Activated CD4-positive, alpha-beta T cell treated with anti-CD3 and anti-CD28 coated beads, Interleukin-2, Interleukin-6, amounts not matched to agents 100 ng/mL and 50 ng/mL, durations not matched to agents 16 hours and 8 hours (primary cell): Measurements from ENCODE around the gene PBX2.
"Not testable (repeated sequence)": the region's sequence is repeated elsewhere in the genome, so short reads cannot be mapped to it uniquely, and the experiment has no call there.

Experiments
- DNase-seq: peaks from one replicate; pipeline ENCODE4 v3.0.0-alpha.2; 2020

PBX2 gene, protein sequence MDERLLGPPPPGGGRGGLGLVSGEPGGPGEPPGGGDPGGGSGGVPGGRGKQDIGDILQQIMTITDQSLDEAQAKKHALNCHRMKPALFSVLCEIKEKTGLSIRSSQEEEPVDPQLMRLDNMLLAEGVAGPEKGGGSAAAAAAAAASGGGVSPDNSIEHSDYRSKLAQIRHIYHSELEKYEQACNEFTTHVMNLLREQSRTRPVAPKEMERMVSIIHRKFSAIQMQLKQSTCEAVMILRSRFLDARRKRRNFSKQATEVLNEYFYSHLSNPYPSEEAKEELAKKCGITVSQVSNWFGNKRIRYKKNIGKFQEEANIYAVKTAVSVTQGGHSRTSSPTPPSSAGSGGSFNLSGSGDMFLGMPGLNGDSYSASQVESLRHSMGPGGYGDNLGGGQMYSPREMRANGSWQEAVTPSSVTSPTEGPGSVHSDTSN

DNA sequence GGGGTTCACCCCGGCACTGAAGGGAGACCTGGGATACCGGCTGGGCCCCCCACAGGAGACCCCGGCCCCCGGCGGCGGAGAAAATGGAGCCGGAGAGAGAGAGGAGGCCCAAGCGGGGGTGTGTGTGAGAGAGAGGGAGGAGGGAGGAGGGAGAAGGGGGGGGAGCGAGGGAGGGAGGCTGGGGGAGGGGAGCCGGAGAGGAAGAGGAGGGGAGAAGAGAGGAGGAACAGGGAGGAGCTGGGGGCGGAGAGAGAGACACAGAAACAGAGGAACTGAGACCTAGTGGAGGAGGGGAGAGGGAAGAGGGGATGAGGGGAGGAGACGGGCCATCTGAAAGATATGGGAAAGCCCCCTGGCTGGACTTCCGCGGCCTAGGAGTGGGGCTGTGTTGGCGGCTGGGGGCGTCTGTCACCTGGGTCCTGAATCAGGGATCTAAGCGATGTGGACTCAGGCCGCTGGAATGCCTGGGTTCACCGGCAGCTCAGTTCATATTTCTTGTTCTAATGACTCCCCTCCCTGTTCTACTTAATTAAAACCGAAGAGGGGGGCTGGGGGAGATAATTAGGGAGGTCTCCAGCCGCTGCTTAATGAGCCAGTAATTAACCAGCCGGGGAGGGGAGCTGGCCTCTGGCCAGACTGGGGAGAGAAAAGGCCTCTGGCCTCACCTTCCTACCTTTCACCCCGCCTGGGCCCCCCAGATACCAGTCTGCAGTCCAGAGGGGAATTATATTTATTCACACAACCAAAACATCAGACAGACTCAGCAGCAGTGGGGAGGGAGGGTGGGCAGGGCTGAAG is at the start of gene PBX2:
Gene PBX2 (minus strand): TSS at position 149 of the 798 bp plus-strand sequence. CDS start 287 bp downstream, outside the sequence.
- DNase-seq: peak; percentile 93

DNA sequence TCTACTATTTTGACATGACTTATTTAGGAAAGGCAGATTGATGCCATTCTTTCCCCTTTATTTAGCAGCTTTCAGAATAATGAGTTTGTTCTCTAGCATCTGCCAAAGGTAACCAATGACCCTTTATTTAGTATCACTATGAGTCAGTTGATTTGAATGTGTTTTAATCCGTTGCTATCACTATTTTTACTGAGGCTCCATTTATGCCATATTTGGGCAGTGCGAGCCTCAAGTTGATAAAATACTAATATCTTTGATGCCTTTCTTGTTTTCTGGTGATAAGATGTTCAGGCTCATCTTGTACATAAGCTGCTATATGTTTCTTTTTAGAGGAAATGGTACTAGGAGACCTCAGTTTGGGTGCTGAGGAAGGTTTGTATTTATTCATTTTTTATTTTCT is 49.5 kb upstream of the PBX2 start:
- no peak for DNase-seq

DNA sequence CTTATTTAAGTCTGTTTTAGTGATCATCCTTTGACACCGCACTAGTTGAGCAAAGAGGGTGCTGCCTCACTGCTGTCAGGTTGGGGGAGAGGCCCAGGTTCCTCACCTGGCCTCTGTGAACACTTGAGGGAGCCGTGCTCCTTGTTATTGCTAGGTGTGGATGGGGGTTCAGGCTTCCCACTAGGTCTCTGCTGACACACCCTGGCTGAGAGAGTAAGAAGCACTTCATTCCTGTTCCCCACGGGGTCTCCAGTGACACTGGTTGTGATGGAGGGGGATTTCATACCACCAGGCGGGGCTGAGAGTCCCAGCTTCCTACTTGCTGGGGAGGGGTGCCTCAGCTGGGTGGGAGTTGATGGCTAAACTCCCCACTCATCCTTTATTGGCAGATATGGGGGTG is 44.9 kb upstream of the PBX2 start:
- no peak for DNase-seq

DNA sequence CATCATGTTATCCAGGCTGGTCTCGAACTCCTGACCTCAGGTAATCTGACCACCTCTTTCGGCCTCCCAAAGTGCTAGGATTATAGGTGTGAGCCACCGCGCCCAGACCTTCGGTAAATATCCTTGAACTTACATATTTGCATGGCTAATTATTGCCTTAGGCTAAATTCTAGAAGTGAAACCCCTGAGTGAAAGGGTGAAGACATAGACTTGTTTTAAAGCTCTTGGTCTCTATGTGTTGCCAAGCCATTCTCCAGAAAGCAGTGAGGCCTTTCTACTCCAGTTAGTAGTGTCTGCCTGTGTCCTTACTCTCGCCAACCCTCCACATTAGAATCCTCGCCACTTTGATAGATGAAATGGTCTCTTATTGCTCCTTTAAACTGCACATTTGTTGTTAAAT is 36.4 kb upstream of the PBX2 start:
- no peak for DNase-seq

DNA sequence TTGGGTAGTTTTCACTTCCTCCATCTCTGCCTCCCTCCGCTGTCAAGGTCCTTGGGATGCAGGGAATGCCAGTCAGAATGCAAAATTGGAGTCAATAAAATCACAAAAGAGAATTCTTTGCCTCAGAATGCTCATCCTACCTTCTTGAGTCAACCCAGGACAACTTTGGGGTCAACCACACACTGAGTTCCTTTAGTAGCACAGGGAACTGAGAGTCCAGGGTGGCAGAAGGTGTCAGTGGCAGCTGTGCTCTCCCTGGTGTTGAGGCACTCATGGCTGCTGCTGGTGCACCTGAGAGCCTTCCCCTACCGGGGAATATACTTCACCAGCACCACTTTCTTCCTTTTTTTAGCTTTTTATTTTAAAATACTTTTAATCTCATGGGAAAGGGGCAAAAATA is 34.7 kb upstream of the PBX2 start:
- DNase-seq: no peak

DNA sequence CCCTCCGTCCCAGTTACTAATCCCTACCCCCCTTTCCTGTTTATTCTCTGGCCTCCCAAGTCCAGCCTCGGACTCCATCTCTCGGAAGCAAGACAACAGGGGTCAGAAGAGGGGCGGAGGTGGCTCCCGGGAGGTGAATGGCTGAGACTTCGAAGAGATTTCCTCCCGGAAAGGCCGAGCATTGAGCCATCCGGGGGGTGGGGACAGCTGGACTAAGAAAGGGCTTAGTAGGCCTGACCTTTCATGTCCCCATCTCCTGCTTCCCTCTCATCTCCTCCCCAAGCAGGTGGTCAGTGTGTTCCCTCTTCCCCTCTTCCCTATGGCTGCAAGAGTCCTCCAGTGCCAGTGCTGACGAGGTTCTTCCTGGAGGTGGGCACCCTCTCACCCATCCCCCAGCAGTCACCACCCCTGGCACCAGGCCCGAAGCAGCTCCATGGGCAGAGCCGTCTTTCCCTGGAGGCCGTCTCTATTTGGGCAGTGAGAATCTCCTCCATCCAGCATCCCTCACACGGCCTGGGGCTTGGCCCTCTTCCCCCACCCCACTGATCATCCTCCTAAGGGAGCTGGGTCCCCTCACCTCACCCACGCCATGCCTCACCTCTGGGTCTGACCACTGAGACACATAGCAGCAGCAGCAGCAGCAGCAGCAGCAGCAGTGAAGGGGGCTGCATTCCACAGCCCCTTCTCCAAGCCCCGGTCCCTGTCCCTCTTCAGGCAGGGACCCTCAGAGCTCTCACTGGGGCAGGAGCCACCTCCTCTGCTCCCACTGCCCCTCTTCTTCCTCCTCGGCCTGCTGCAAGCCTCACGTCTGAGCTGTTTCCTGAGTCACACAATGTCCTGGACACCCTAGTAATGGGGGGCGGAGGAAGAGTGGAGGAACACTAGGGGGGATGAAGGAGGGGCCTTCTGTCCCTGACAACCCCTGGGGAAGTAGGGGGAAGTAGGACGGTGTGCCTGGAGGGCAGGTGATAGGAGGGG is 33.5 kb upstream of the PBX2 start, which contains the start of gene NOTCH4:
Gene NOTCH4 (minus strand): TSS at position 810 of the 978 bp plus-strand sequence. CDS start 139 bp downstream, at position 671.
- DNase-seq: no peak

DNA sequence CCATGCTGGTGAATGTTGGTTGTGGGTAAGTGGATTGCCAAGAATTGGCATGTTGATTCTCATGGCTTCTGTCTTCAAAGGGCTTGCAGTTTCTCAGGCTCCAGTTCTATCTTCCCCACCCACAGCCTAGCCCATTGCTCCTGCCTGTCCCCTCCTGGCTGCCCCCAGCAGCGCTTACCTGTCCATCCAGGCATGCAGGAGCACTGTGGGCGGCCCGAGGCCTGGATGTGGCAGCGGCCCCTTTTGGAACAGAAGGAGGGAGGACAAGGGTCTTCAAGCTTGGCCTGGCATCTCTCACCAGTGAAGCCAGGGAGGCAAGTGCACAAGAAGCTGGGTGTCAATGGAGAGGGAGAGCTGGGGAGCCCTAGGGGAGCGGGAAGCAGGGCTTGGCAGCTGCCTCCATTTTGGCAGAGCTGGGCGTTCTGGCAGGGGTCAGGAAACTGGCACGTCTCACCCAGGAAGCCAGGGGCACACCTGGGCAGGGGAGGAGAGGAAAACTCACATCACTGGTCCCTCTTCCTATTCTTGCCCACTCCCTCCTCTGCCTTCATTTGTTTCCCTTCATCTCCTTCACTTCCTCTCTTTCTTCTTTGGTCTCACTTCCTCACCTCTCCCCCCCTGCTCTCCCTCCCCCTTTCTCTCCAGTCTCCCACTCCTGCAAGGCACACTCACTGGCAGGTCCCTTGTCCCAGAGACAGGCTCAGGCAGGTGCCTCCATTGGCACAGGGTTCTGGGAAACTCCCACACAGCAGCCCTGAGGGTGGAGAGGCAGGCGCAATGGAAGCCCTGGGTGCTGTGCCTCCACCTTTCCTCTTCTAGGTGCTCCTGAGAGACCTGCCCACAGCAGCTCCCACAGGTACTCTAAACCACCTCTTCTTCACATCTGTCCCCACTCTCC is 32.6 kb upstream of the PBX2 start:
- no peak for DNase-seq

DNA sequence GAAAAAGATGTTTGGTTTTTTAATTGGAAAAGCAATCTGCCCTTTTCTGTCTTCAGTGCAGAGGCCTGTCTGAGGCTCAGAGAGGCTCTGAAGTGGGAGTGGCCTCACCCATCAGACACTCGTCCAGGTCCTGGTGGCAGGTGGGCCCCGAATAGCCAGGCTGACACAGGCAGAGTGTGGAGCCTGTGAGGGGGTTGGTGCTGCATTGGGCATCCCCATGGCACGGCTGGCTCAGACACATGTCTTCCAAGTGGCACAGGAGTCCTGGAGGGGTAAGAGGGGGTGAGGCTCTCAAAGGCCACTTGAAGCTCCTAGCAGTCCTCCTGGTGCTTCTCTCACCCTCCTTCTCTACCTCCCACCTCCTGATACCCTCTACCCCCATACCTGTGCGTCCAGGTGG is 30.0 kb upstream of the PBX2 start:
- no peak for DNase-seq

DNA sequence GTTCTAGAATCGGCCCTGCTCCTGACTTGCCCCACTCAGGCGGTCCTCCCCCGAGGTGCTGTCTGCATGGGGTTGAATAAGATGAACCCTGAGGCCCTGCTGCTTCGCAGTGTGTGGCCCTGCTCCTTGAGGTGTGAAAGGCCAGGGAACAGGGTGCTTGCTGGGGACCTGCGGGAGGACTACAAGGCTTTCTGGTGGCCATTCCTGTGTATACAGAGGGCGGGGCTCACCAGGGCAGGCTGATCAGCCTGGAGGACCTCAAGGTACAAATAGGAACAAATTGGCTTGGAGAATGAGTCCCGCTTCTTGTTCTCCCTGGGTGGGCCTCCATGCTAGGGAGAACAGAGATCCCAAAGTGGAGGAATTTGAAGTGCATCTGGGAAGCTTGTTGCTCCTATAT is 28.2 kb upstream of the PBX2 start:
- DNase-seq: no peak

DNA sequence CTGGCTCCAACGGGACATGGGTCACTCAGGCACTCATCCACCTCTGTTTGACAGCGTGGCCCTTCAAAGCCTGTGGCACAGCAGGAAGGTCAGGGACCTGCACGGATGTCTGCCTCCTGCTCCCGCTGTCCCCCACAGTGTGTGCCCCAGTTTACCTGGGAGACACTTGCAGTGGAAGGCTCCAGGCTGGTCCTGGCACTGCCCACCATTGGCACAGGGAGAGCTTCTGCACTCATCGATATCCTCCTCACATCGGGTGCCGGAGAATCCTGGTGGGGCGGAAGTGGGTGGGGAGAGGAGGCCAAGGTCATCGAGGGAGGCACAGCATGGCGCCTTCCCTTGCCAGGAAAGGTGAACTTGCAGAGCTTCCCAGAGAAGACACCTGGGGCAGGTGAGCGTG is 27.0 kb upstream of the PBX2 start:
- DNase-seq: no peak

DNA sequence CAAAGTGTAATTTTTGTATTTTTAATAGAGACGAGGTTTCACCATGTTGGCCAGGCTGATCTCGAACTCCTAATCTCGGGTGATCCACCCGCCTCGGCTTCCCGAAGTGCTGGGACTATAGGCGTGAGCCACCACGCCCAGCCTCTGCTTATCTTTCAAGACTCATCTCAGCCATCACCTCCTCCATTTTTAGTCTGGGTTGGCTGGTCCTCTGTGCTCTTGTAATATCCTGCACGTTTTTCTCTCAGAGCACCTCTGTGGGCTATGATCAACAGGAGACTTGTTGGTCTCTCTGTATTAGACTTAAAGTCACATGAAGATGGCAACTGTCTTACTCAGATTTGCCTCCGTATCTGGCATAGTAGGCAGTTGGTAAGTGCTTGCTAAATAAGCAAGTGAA is 26.3 kb upstream of the PBX2 start:
- no peak for DNase-seq

DNA sequence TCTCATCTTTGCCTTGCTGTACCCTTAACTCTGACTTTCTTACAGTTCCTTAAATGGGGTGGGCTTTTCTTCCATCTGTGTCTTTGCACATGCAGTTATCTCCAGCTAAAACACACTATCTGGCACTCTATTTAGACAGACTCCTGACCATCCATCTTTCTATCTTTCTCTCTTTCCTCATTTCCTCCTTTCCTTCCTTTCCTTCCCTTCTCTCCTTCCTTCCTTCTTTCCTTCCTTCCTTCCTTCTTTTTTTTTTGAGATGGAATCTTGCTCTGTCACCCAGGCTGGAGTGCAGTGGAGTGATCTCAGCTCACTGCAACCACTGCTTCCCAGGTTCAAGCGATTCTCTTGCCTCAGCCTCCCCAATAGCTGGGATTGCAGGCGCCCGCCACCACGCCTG is 25.6 kb upstream of the PBX2 start:
- no peak for DNase-seq

DNA sequence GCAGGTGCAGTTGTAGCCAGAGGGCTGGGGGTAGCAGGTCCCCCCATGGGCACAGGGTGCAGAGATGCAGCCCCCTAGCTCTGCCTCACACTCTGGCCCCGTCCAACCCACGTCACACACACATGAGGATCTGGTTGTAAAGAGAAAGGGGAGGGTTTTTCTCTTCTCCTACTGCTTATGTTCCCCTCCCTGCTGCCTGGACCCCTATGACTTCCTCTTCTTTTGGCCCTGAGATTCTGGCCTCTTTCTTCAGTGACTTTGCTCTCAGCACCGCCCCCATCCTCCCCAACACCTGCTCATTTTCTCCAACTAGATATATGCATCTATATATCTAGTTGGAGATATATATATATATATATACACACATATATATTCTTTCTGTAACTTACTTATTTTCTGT is 24.1 kb upstream of the PBX2 start:
- DNase-seq: no peak

DNA sequence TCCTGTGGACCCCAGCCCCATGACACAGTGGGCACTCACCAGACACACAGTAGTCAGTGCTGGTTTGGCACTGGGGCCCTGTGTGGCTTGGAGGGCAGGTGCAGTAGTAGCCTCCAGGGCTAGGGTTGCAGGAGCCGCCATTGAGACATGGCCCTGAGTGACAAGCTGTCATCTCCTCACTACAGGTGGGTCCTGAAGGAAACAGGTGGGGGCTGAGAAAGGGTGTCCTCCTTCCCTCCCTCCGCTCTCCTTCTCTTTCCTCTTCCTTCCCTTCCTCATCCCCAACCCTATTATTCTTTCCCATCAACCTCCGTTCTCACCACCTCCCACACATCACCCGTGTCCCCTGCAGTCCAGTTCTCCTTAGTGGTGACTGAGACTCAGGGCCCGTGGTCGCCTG is 23.6 kb upstream of the PBX2 start:
- DNase-seq: no peak

DNA sequence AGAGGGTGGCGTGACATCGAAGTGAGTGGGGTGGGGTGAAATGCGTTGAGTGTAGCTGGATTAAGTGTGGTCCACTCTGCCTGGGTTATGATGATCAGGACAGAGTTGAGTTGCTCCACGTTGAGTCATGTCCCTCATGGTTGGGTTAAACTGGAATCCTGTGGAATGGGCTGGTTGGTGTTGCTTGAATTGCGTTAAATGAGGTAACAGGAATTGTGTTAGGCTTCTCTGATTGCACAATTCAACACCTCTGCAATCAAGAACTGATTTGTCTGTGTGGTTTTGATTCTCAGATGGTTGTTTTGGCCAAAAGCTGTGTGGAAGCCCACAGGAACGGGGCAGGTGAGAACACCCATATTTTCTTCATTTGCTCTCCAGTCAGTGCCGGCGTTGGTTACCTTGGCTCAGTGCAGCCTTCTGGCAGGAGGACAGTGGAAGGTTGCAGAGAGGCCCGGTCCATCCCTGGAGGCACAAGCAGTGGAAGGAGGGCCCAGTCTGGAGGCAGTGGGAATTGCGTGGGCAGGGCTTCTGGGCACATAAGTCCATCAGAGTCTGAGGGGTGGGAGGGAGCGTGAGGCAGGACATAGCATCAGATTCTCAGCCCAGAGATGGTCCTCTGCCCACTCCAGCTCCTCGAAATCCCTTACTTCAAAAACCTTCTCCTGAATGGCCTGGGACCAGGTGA is 22.2 kb upstream of the PBX2 start:
- DNase-seq: no peak

DNA sequence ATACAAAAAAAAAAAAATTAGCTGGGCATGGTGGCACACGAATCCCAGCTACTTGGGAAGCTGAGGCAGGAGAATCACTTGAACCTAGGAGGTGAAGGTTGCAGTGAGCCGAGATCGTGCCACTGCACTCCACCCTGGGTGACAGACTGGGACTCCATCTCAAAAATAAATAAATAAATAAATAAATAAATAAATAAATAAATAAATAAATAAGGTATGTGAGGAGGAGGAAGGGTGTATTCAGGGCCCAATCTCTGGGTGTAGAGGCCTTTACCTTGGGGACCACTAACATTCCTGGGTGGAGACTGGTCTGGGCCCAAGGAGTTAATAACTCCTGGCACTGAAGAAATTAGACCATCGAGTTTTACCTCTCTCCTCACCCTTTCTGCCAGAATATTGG is 21.4 kb upstream of the PBX2 start:
- DNase-seq: not testable (repeated sequence)

DNA sequence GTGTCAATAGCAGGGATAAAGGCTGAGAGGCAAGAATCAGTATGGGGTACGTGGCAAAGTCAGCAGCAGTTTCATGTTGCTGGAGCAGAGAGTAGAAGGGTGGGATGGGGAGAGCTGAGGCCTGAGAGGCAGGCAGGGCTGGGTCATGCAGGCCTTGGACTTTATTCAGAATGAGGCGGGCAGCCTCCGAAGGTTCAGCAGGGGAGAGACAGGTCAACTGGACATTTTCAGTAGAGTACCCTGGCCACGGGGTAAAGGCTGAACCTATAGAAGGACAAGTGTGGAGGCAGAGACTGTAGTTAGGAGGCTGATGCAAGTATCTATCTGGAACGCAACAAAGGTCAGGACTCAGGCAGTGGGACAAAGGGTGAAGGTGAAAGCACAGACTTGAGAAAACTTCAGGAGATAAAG is 20.2 kb upstream of the PBX2 start:
- no peak for DNase-seq

DNA sequence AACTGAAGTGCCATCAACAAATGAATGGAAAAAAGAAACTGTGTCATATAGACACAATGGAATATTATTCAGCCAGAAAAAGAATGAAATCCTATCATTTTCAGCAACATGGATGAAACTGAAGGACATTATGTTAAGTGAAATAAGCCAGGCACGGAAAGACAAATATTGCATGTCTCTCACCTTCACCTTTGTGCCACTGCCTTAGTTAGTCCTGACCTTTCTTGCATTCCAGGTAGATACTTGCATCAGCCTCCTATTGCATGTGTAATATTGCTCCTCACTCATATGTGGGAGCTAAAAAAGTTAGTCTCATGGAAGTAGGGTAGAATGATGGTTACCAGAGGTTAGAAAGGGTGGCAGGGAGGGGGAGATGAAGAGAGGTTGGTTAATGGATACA is 19.0 kb upstream of the PBX2 start:
- DNase-seq: no peak

DNA sequence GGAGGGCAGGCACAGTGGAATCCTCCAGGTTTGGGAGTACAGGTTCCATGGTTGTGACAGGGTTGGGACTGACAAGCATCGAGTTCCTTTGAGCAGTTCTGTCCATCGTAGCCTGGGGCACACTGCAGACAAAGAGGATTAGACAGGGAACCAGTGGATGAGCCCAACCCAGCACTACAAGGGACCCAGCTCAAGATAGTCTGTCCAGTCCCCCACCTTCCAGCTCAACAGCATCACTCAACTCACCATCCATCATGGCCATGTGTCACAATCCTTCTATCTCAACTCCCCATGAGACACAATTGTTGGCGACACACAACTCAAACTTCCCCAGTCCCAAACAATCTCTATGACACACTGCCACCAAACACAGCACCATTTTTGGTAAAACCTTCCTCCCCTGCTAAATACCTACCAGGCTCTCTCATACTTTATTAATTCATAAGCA is 14.3 kb upstream of the PBX2 start:
- DNase-seq: no peak

DNA sequence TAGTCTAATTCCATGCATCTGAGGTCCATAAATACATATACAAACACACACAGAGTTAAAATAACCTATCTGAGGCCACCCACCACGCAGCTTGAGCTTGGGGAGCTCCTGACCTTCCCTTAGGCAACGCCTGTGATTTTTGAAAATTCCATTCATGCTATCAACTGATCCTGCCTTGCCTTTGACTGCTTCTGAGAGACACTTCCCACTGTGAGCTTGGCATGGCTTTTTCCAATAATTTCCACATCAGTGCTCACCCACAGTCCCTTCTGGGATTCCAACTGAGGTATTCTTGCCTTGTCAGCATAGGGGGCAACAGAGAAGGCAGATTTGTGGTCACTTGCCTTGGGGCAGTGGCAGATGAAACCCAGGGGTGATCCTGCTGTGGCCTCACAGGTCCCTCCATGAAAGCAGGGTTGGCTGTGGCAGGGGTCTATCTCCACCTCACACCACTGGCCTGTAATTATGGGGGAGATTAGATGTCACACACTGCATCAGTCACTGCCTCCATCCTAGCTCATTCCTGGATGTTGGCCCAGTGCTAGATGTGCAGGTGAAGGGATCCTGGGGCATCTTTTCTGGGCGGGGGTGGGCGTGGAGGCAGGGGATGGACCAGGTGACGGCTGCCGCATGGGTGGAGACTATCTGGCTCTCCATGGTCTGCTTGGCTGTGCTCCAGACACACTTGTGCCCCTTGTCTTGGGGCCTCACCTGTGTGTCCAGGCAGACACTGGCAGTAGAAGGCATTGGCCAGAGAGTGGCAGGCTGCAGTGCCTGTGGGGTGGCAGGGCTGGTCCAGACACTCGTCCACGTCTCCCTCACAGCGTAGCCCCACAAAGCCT is 13.6 kb upstream of the PBX2 start:
- DNase-seq: no peak
